Rectal smooth muscle tissue (tissue), 1 donor: ENCODE data around the gene PSMF1.

Source experiments
- H3K27ac ChIP-seq: one replicate; pipeline ENCODE4 v1.7.0; 2013; ENCODE audit warnings: low read depth, low read length, inconsistent platforms
- H3K27me3 ChIP-seq: one replicate; pipeline ENCODE4 v1.7.0; 2013; ENCODE audit warnings: low read length; ENCODE audit not compliant: control insufficient read depth, insufficient read depth
- H3K36me3 ChIP-seq: one replicate; pipeline ENCODE4 v1.7.0; 2013; ENCODE audit warnings: low read length; ENCODE audit not compliant: control insufficient read depth, insufficient read depth
- H3K4me1 ChIP-seq: one replicate; pipeline ENCODE4 v1.7.0; 2013; ENCODE audit warnings: low read length; ENCODE audit not compliant: control insufficient read depth, insufficient read depth
- H3K4me3 ChIP-seq: one replicate; pipeline ENCODE4 v1.7.0; 2013; ENCODE audit warnings: low read length
- H3K9ac ChIP-seq: one replicate; pipeline ENCODE4 v1.7.0; 2013; ENCODE audit warnings: low read length

PSMF1 gene

GRCh38 chr20:1174787-1175186 is 56.4 kb downstream of the PSMF1 start:
- Histone ChIP-seq H3K4me1 (no peaks in the 10 kb centered on the region), H3K27me3 (no peaks in the 10 kb centered on the region), H3K9ac (no peak overlapping the region), H3K27ac (no peak overlapping the region), H3K36me3 (peaks cover 7% of the 10 kb centered on the region), H3K4me3 (no peak overlapping the region)

DNA sequence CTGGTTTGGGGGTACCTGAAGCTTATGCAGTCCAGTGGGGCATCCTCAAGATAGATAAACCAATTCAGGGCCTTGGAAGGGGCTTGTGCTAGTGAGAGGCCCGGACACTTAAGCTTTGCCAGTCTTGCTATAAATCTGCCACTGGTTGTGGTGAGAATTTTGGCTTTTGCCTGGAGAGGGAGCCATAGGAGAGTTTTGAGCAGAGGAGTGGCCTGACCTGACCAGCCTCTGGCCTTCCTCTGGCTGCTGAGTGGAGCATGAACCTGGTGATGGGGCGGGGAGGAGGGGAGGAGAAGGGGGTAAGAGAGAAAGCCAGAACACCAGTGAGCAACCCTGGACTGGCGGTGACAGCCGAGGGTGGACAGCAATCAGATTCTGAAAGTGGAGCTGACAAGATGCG is 59.3 kb downstream of the PSMF1 start:
- Histone ChIP-seq H3K27ac (no peak overlapping the region), H3K27me3 (no peaks in the 10 kb centered on the region), H3K9ac (no peak overlapping the region), H3K4me1 (no peaks in the 10 kb centered on the region), H3K36me3 (no peaks in the 10 kb centered on the region), H3K4me3 (no peak overlapping the region)

DNA sequence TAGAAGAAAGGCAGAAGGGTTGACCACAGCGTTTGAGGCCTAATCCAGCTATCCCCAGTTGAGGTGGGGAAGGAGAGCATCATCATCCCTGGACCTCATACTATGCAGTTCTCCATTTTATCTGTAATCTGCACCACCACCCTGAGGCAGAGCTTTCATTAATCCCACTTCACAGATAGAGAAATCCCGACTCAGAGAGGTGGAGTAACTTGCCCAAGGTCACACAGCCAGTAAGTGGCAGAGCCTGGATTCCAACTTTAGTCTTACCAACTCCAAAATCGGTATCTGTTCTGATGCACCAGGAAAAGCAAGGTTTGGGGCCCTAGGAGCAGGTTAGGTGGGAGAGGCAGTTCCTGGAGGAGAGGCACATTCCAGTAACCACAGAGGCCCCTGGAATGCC is 59.7 kb downstream of the PSMF1 start:
- Histone ChIP-seq H3K9ac (no peak overlapping the region), H3K27me3 (no peaks in the 10 kb centered on the region), H3K4me3 (no peak overlapping the region), H3K4me1 (no peaks in the 10 kb centered on the region), H3K27ac (no peak overlapping the region), H3K36me3 (no peaks in the 10 kb centered on the region)

DNA sequence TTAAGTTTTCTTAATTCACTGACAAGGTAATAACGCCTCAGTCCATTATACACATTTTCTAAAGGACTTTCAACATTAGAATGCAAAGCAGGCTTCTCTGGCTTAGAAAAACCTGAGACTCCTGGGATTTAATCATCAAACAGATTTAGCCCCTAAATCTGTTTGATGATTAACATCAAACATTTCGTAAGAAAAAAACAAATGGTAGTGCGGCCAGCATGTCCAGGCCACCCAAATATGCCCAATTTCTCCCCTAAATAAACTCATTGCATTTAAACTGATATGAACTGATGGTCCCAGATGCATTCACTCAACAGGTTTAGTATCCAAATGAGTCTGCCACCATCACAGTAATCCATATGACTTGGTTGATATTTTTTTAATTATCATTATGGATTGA is 60.2 kb downstream of the PSMF1 start:
- Histone ChIP-seq H3K4me1 (no peaks in the 10 kb centered on the region), H3K9ac (no peak overlapping the region), H3K36me3 (no peaks in the 10 kb centered on the region), H3K4me3 (no peak overlapping the region), H3K27ac (no peak overlapping the region), H3K27me3 (no peaks in the 10 kb centered on the region)

DNA sequence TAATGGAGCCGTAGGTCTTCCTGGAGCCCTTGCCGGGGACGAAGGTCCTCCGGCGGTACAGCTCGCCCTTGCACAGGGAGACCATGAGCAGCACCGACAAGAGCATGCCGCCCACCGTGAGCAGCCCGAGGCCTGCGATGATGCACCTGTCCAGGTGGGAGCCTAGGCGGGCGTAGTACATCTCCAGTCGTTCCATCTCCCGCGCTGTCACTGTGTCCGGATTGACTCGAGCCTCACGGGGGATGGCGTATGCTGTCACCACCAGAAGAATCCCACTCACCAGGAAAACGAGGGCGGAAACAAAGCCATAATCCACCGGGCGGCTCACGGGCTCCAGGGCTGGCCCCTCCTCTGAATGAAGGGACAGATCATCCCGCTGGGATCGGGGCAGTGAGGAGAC is 62.5 kb downstream of the PSMF1 start:
- H3K4me3 ChIP-seq, result no peak overlapping the region
- H3K27ac ChIP-seq, result no peak overlapping the region
- H3K27me3 ChIP-seq, result no peaks in the 10 kb centered on the region
- no peaks in the 10 kb centered on the region for H3K4me1 ChIP-seq
- H3K9ac ChIP-seq, result no peak overlapping the region
- H3K36me3 ChIP-seq, result no peaks in the 10 kb centered on the region

DNA sequence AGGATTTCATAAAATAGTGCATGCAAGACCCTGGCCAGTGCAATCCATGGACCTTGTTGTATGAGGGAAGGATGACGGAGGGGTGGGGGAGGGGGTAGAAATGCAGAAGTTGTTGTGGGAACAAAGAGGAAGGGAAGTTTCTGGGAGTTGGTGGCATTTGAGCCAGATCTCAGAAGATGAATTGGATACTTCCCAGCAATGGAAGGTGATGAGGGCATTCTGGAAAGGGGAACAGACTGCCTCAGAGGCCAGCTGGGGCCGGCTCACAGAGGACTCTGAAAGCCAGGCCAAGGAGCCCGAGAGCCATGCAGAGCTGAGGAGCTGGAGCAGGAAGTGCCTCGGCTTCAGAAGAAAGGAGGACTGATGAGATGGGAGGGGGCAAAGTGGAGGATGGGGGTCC is 63.7 kb downstream of the PSMF1 start:
- no peaks in the 10 kb centered on the region for H3K27me3 ChIP-seq
- H3K27ac ChIP-seq, result no peak overlapping the region
- no peak overlapping the region for H3K9ac ChIP-seq
- no peaks in the 10 kb centered on the region for H3K4me1 ChIP-seq
- H3K36me3 ChIP-seq, result no peaks in the 10 kb centered on the region
- no peak overlapping the region for H3K4me3 ChIP-seq

- H3K27ac ChIP-seq, result no peak overlapping the region
- H3K27me3 ChIP-seq, result no peaks in the 10 kb centered on the region
- no peak overlapping the region for H3K4me3 ChIP-seq
- no peaks in the 10 kb centered on the region for H3K36me3 ChIP-seq
- H3K4me1 ChIP-seq, result no peaks in the 10 kb centered on the region
- no peak overlapping the region for H3K9ac ChIP-seq
Measured at GRCh38 chr20:1183153-1183552, 64.8 kb downstream of the PSMF1 start.

- Histone ChIP-seq H3K9ac (no peak overlapping the region), H3K27ac (no peak overlapping the region), H3K27me3 (no peaks in the 10 kb centered on the region), H3K36me3 (no peaks in the 10 kb centered on the region), H3K4me3 (no peak overlapping the region), H3K4me1 (no peaks in the 10 kb centered on the region)
Measured at GRCh38 chr20:1184260-1184637, 65.8 kb downstream of the PSMF1 start.

DNA sequence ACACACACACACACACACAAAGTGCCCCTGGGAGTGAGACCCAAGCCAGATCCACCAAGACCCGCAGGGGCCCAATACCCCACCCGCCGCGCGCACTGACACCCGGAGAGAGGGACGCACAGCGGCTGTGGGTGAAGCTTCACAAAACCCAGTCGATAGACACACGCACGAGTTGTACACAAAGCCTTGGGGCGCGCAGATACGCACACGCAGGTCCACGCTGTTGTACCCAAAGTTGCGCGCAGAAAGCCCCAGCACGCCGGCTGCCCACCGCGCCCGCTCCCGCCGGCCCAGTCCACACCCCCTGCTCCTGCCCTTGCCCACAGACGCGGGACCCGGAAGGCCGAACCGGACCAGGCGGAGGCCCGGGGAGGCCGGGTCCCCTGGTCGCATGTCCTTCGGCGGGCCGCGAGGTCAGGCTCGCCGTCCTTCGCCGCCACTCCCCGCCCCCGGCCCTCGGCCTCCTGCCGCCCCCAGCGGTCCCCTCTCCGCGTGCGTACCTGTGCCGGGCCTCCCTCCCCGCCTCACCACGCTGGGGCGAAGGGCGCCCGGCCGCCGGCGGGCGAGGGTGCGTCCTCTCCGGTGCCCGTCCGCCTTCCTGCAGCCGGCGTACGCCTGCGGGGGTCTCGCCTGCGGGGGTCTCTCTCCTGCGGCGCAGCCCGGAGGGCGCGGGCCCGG is 66.4 kb downstream of the PSMF1 start, which contains the start of gene TMEM74B:
Gene TMEM74B, minus strand, starts transcription at position 344 of the 678 bp plus-strand sequence. CDS start 1,180 bp downstream, outside the sequence.
- no peak within 1 kb of the TSS for H3K27ac ChIP-seq
- H3K9ac ChIP-seq, result no peak within 1 kb of the TSS
- H3K4me1 ChIP-seq, result no peaks in the 10 kb centered on the region
- H3K36me3 ChIP-seq, result no peaks in the 10 kb centered on the region
- H3K4me3 ChIP-seq, result no peak within 1 kb of the TSS
- no peaks in the 10 kb centered on the region for H3K27me3 ChIP-seq

DNA sequence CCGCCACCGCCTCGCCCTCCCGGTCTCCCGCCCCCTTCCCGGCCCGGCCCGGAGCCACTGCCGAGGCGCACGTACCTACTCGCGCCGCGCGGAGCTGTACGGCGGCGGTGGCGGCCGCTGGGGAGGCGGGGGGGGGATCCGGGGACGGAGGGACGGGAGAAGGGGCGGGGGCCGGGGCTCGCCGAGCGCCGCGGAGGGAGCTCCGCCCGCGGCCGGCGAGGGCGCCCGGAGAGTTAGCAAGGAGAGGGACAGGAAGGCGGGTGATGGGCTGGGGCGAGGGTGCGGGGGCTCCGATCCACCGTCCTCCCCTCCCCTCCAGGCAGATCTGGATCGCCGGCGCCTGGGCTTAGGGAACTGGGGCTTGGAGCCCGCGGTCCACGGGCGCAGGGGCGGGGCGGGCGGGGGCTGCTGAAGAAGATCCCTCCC is 66.9 kb downstream of the PSMF1 start:
- Histone ChIP-seq H3K4me1 (no peaks in the 10 kb centered on the region), H3K9ac (no peak overlapping the region), H3K36me3 (no peaks in the 10 kb centered on the region), H3K27ac (no peak overlapping the region), H3K27me3 (no peaks in the 10 kb centered on the region), H3K4me3 (no peak overlapping the region)

- Histone ChIP-seq H3K27me3 (no peaks in the 10 kb centered on the region), H3K36me3 (no peaks in the 10 kb centered on the region), H3K4me3 (no peak overlapping the region), H3K9ac (no peak overlapping the region), H3K4me1 (no peaks in the 10 kb centered on the region), H3K27ac (no peak overlapping the region)
Measured at GRCh38 chr20:1185790-1186334, 67.5 kb downstream of the PSMF1 start.

GRCh38 chr20:1186367-1186991 is 68.1 kb downstream of the PSMF1 start:
- Histone ChIP-seq H3K27ac (no peak overlapping the region), H3K36me3 (no peaks in the 10 kb centered on the region), H3K9ac (no peak overlapping the region), H3K27me3 (no peaks in the 10 kb centered on the region), H3K4me1 (no peaks in the 10 kb centered on the region), H3K4me3 (no peak overlapping the region)
